ENCODE results near the gene SPP1.
"Not testable (repeated sequence)": the region's sequence is repeated elsewhere in the genome, so short reads cannot be mapped to it uniquely, and the experiment has no call there.

The SPP1 gene

GRCh38 chr4:88025868-88026661 lies 50.6 kb downstream of the SPP1 start:
- TF ChIP-seq SETDB1 (IDR thresholded peaks at IDR 0.05; ENCODE audit: insufficient read length, low read length) = peak; percentile 38
- TF ChIP-seq ZNF707 (tag by site-specific recombination; IDR thresholded peaks at IDR 0.05) = peak; percentile 90
- H3K9me3 ChIP-seq (ENCODE audit: control insufficient read depth, insufficient read depth, low read depth, low read length); H3K4me1 ChIP-seq (ENCODE audit: control insufficient read depth, insufficient read depth, low read length); POLR2A ChIA-PET; H3K4me3 ChIP-seq (ENCODE audit: low read depth, low read length); H3K27ac ChIP-seq (ENCODE audit: extremely low read depth, low read depth, low read length): not testable (repeated sequence)
- CTCF ChIA-PET = interaction anchor here (1.3 kb wide), 1 partner anchor 186 kb away, joined by 3 read pairs; no protein-coding TSS in a partner anchor
- H3K36me3 ChIP-seq (ENCODE audit: control insufficient read depth in 2 of 2, insufficient read depth in 1 of 2, low read length in 2 of 2) = peaks cover 0 to 39% of the 10 kb centered on the region in 2 experiments; a peak in 2 of 3 replicates

- POLR2A ChIA-PET = no interaction called here
Observed at GRCh38 chr4:88027611-88028608, 52.4 kb downstream of the SPP1 start.

DNA sequence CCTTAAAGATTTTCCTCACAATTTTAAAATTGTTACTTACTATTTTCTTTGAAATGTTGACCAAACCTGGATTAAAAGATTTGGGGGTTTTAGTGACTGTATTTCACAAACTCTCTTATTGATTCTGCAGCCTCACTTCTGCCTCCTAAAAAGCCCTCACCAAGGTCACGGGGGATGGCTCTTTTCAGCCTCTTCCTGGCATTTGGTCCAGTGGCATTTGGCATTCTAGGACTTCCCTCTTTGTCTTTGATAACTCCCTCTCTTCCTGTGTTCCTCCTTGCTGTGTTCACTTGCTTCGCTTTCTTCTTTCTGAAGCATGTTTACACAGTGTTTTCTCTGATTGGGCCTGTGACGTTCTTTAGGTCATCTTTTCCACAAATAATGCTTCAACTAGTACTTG lies 53.4 kb downstream of the SPP1 start:
- POLR2A ChIA-PET = no interaction called here
- TF ChIP-seq ZNF324 (tag by site-specific recombination; IDR thresholded peaks at IDR 0.05) (no peak), ZNF221 (tag by site-specific recombination; IDR thresholded peaks at IDR 0.05; ENCODE audit: borderline replicate concordance) (no peak), ZNF248 (tag by site-specific recombination; IDR thresholded peaks at IDR 0.05) (no peak)
- Histone ChIP-seq H3K9me3 (ENCODE audit: control insufficient read depth, insufficient read depth, low read depth, low read length) (no peaks in the 10 kb centered on the region), H3K36me3 (ENCODE audit: control insufficient read depth in 2 of 2, insufficient read depth in 1 of 2, low read length in 2 of 2) (peaks cover 0 to 33% of the 10 kb centered on the region in 2 experiments), H3K4me1 (ENCODE audit: control insufficient read depth, insufficient read depth, low read length) (no peaks in the 10 kb centered on the region), H3K4me3 (ENCODE audit: low read depth, low read length) (no peak overlapping the region), H3K27ac (ENCODE audit: extremely low read depth, low read depth, low read length) (no peak overlapping the region)
- CTCF ChIA-PET = interaction anchor here (1.2 kb wide), 1 partner anchor 183 kb away, joined by 5 read pairs; no protein-coding TSS in a partner anchor

More at GRCh38 chr4:88027611-88028608, 52.4 kb downstream of the SPP1 start:
- Histone ChIP-seq H3K4me3 (ENCODE audit: low read depth, low read length) (no peak overlapping the region), H3K36me3 (ENCODE audit: control insufficient read depth in 2 of 2, insufficient read depth in 1 of 2, low read length in 2 of 2) (peaks cover 0 to 37% of the 10 kb centered on the region in 2 experiments), H3K9me3 (ENCODE audit: control insufficient read depth, insufficient read depth, low read depth, low read length) (no peaks in the 10 kb centered on the region), H3K4me1 (ENCODE audit: control insufficient read depth, insufficient read depth, low read length) (no peaks in the 10 kb centered on the region), H3K27ac (ENCODE audit: extremely low read depth, low read depth, low read length) (no peak overlapping the region)
- CTCF ChIA-PET = interaction anchor here (0.9 to 1.2 kb wide), 2 partner anchors 184 to 189 kb away, joined by 3 to 5 read pairs; no protein-coding TSS in a partner anchor
- TF ChIP-seq, protein P1, sequence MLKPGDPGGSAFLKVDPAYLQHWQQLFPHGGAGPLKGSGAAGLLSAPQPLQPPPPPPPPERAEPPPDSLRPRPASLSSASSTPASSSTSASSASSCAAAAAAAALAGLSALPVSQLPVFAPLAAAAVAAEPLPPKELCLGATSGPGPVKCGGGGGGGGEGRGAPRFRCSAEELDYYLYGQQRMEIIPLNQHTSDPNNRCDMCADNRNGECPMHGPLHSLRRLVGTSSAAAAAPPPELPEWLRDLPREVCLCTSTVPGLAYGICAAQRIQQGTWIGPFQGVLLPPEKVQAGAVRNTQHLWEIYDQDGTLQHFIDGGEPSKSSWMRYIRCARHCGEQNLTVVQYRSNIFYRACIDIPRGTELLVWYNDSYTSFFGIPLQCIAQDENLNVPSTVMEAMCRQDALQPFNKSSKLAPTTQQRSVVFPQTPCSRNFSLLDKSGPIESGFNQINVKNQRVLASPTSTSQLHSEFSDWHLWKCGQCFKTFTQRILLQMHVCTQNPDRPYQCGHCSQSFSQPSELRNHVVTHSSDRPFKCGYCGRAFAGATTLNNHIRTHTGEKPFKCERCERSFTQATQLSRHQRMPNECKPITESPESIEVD (tag by site-specific recombination; IDR thresholded peaks at IDR 0.05) = 0 out of 2 replicates have a peak, but pooled peaks have one; percentile 5
- no peak for TF ChIP-seq ZNF221 (tag by site-specific recombination; IDR thresholded peaks at IDR 0.05; ENCODE audit: borderline replicate concordance)

- TF ChIP-seq ZBTB1 (tag by site-specific recombination; IDR thresholded peaks at IDR 0.05) (no peak), ZNF114 (tag by site-specific recombination; IDR thresholded peaks at IDR 0.05) (no peak), MZF1 (tag by site-specific recombination; IDR thresholded peaks at IDR 0.05; ENCODE audit: borderline replicate concordance) (no peak), ZNF354C (tag by site-specific recombination; IDR thresholded peaks at IDR 0.05; ENCODE audit: borderline replicate concordance, low read depth) (no peak), ZNF660 (tag by site-specific recombination; IDR thresholded peaks at IDR 0.05) (no peak), SP7 (tag by site-specific recombination; IDR thresholded peaks at IDR 0.05) (no peak), SALL2 (tag by site-specific recombination; IDR thresholded peaks at IDR 0.05; ENCODE audit: borderline replicate concordance) (no peak), ZNF202 (tag by site-specific recombination; IDR thresholded peaks at IDR 0.05; ENCODE audit: borderline replicate concordance) (no peak)
- Histone ChIP-seq H3K4me1 (ENCODE audit: control insufficient read depth, insufficient read depth, low read length) (no peaks in the 10 kb centered on the region), H3K27ac (ENCODE audit: extremely low read depth, low read depth, low read length) (no peak overlapping the region), H3K36me3 (ENCODE audit: control insufficient read depth in 2 of 2, insufficient read depth in 1 of 2, low read length in 2 of 2) (peaks cover 0 to 33% of the 10 kb centered on the region in 2 experiments; a peak in 2 of 3 replicates), H3K4me3 (ENCODE audit: low read depth, low read length) (no peak overlapping the region), H3K9me3 (ENCODE audit: control insufficient read depth, insufficient read depth, low read depth, low read length) (no peaks in the 10 kb centered on the region)
- POLR2A ChIA-PET = no interaction called here
- CTCF ChIA-PET = interaction anchor here (0.8 kb wide), 1 partner anchor 182 kb away, joined by 3 read pairs; no protein-coding TSS in a partner anchor
Observed at GRCh38 chr4:88029556-88029955, 54.0 kb downstream of the SPP1 start.
